ENCODE results near the gene ANKMY1. TPM values are rescaled to one million over a fixed set of nuclear protein-coding genes. Genes with fewer than 3 reads are reported as not detected.

ANKMY1 gene
- total and polyA plus RNA-seq, 2 of the 8 experiments (the other 6 are each of a cell fraction or from before 2014, with no cell fraction given), result 4.5 to 4.8 TPM

- Histone ChIP-seq H3K79me2 (ENCODE audit: control insufficient read depth in 1 of 2, insufficient read depth in 2 of 2, low read length in 2 of 2) (no peaks in the 10 kb centered on the region), H3K9ac (replicated peaks in 1 of 4; ENCODE audit: extremely low read depth in 1 of 4, low read depth in 3 of 4, low read length in 3 of 4) (no peak overlapping the region), H3K14ac (ENCODE audit: insufficient read length) (no peak overlapping the region), H3K18ac (ENCODE audit: extremely low read depth, low read length) (no peak overlapping the region), H3K36me3 (ENCODE audit: control insufficient read depth in 2 of 4, insufficient read depth in 4 of 4, low read length in 3 of 4) (no peaks in the 10 kb centered on the region), H2AFZ (ENCODE audit: low read length) (no peak overlapping the region), H3K4me2 (ENCODE audit: insufficient read depth in 1 of 2, low read depth in 2 of 2, low read length in 2 of 2) (no peak overlapping the region), H4K20me1 (replicated peaks in 1 of 2; ENCODE audit: control insufficient read depth in 1 of 2, insufficient read depth in 2 of 2, low read length in 2 of 2) (peaks cover 0 to 4% of the 10 kb centered on the region in 2 experiments), H2BK5ac (ENCODE audit: low read depth, low read length) (no peak overlapping the region), H2BK12ac (ENCODE audit: low read depth, low read length) (no peak overlapping the region), H2BK20ac (ENCODE audit: low read length) (no peak overlapping the region), H3K4ac (replicated peaks; ENCODE audit: insufficient read length, low read depth, low read length) (no peak overlapping the region), H3K56ac (replicated peaks; ENCODE audit: insufficient read length, low read depth, low read length) (no peak overlapping the region), H3K27me3 (replicated peaks in 1 of 4; ENCODE audit: control insufficient read depth in 3 of 4, extremely low read depth in 1 of 4, insufficient read depth in 3 of 4, low read length in 3 of 4) (0 out of 7 replicates have a peak, but pooled peaks cover 0 to 2% (median 0%) of the 10 kb centered on the region in 4 experiments), H4K5ac (ENCODE audit: insufficient read length, low read depth, low read length) (no peak overlapping the region), H3K23me2 (ENCODE audit: low read depth, low read length) (no peaks in the 10 kb centered on the region), H3K27ac (ENCODE audit: low read depth, low read length) (no peak overlapping the region), H2BK120ac (replicated peaks; ENCODE audit: low read depth, low read length) (no peak overlapping the region), H3K79me1 (ENCODE audit: low read depth, low read length) (no peaks in the 10 kb centered on the region), H3K23ac (ENCODE audit: insufficient read length) (no peak overlapping the region), H2BK15ac (ENCODE audit: low read length) (no peak overlapping the region), H3K4me1 (replicated peaks in 1 of 4; ENCODE audit: control insufficient read depth in 3 of 4, insufficient read depth in 4 of 4, low read length in 3 of 4) (no peaks in the 10 kb centered on the region), H4K91ac (replicated peaks; ENCODE audit: insufficient read length, low read length) (no peak overlapping the region), H3K4me3 (ENCODE audit: extremely low read depth in 1 of 4, insufficient read depth in 2 of 4, low read depth in 3 of 4, low read length in 4 of 4) (no peak overlapping the region), H3K9me3 (ENCODE audit: insufficient read depth in 2 of 2, low read depth in 1 of 2, low read length in 1 of 2) (no peaks in the 10 kb centered on the region), H2AK5ac (ENCODE audit: low read depth, low read length) (no peak overlapping the region), H4K8ac (ENCODE audit: extremely low read depth, insufficient read depth, low read length) (no peak overlapping the region)
- no peak for FAIRE-seq
- DNase-seq (ENCODE audit: low read depth in 1 of 2, low spot score in 2 of 2), result no peak
- 83% methylated on average over 12 of the region's 12 CpGs; no CpG with 5 or more reads in 1 of the 2 experiments for WGBS, 2 experiments (ENCODE audit: extremely low coverage in 1 of 2, insufficient coverage in 1 of 2, insufficient read length in 1 of 2, insufficient replicate concordance in 2 of 2, low coverage in 1 of 2, low lambda C conversion rate in 2 of 2, missing lambda C conversion rate in 1 of 2)
- ChIA-PET POLR2A (ENCODE audit: partially characterized antibody) (no interaction called here), CTCF (ENCODE audit: partially characterized antibody) (interaction anchor here (0.6 to 1.7 kb wide), 5 partner anchors 9 to 145 kb away, joined by 3 to 5 read pairs (median 3); no protein-coding TSS in a partner anchor)
- TF ChIP-seq TAF1 (IDR thresholded peaks at IDR 0.05; ENCODE audit: low read depth, low read length) (no peak), USF2 (IDR thresholded peaks at IDR 0.05; ENCODE audit: low read length) (no peak), E2F6 (IDR thresholded peaks at IDR 0.05) (no peak), KDM4A (IDR thresholded peaks at IDR 0.05; ENCODE audit: low read depth, low read length, severe bottlenecking) (no peak), EGR1 (IDR thresholded peaks at IDR 0.05; ENCODE audit: borderline replicate concordance, low read depth, low read length) (no peak), POLR2A (IDR thresholded peaks at IDR 0.05; ENCODE audit: control extremely low read depth in 1 of 2, low read depth in 2 of 2, low read length in 2 of 2) (no peak), NRF1 (IDR thresholded peaks at IDR 0.05; ENCODE audit: low read depth, low read length) (no peak), NANOG (IDR thresholded peaks at IDR 0.05; ENCODE audit: insufficient read depth, low read depth, low read length, poor library complexity, severe bottlenecking) (no peak), ZNF274 (IDR thresholded peaks at IDR 0.05; ENCODE audit: borderline replicate concordance, extremely low read depth, low read length) (no peak)
Observed at GRCh38 chr2:240605867-240606743, 48.3 kb upstream of the ANKMY1 start.
